ENCODE data around the gene SPTBN2. TPM values are rescaled to one million over a fixed set of nuclear protein-coding genes. Genes with fewer than 3 reads are reported as not detected.

SPTBN2 gene
- total and polyA plus RNA-seq, 2 of the 8 experiments (the other 6 are each of a cell fraction or from before 2014, with no cell fraction given): 19.1 to 69.0 TPM

DNA sequence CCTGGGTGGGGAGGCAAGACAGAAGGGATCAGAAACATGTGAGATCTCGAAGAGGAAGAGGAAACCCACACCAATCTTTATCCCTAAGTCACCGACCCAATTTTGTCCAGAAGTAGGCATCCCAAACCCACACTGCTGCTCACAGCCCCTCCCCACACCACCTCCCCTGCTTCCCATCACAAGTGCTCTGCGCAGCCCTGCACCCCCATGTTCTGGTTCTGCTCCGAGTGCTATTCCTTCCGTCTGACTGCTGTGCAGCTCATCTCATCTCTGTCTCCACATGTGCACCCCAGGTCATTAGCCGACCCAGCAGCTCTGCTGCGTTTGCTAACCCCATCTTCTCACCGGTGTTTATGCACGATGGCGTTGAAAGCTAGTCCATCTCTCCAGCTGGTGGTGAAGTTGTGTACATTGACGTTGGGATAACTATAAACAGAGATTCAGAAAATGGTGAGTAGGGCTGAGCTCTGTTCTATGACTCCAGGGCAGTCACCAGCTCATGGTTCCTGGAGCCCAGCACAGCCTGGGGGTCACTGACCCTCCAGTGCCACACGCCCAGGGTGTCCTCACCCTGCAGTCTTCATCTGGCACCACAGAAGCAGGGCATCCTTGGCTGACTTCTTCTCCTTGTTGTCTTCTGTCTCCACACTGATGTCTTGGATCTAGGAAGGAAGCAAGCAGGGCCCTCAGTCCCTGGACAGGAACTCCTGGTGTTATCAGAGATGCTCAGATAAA, 15.1 kb downstream of the SPTBN2 start:
- Histone ChIP-seq H3K27me3 (replicated peaks in 1 of 4; ENCODE audit: control insufficient read depth in 3 of 4, extremely low read depth in 1 of 4, insufficient read depth in 3 of 4, low read length in 3 of 4) (no peaks in the 10 kb centered on the region), H3K4me3 (ENCODE audit: extremely low read depth in 1 of 4, insufficient read depth in 2 of 4, low read depth in 3 of 4, low read length in 4 of 4) (no peak overlapping the region), H2BK15ac (ENCODE audit: low read length) (no peak overlapping the region), H3K9me3 (ENCODE audit: insufficient read depth in 2 of 2, low read depth in 1 of 2, low read length in 1 of 2) (no peaks in the 10 kb centered on the region), H3K56ac (replicated peaks; ENCODE audit: insufficient read length, low read depth, low read length) (no peak overlapping the region), H2BK20ac (ENCODE audit: low read length) (no peak overlapping the region), H3K4me1 (replicated peaks in 1 of 4; ENCODE audit: control insufficient read depth in 3 of 4, insufficient read depth in 4 of 4, low read length in 3 of 4) (peaks cover 0 to 12% (median 9%) of the 10 kb centered on the region in 4 experiments; a peak in 6 of 7 replicates), H3K23me2 (ENCODE audit: low read depth, low read length) (no peaks in the 10 kb centered on the region), H2BK12ac (ENCODE audit: low read depth, low read length) (no peak overlapping the region), H3K79me1 (ENCODE audit: low read depth, low read length) (peaks cover 7% of the 10 kb centered on the region), H2AK5ac (ENCODE audit: low read depth, low read length) (no peak overlapping the region), H2BK120ac (replicated peaks; ENCODE audit: low read depth, low read length) (no peak overlapping the region), H4K8ac (ENCODE audit: extremely low read depth, insufficient read depth, low read length) (no peak overlapping the region), H2BK5ac (ENCODE audit: low read depth, low read length) (no peak overlapping the region), H3K36me3 (ENCODE audit: control insufficient read depth in 2 of 4, insufficient read depth in 4 of 4, low read length in 3 of 4) (peaks cover 14 to 52% (median 49%) of the 10 kb centered on the region in 4 experiments), H4K91ac (replicated peaks; ENCODE audit: insufficient read length, low read length) (no peak overlapping the region), H3K4me2 (ENCODE audit: insufficient read depth in 1 of 2, low read depth in 2 of 2, low read length in 2 of 2) (no peak overlapping the region), H3K23ac (ENCODE audit: insufficient read length) (no peak overlapping the region), H3K18ac (ENCODE audit: extremely low read depth, low read length) (no peak overlapping the region), H2AFZ (ENCODE audit: low read length) (no peak overlapping the region), H3K4ac (replicated peaks; ENCODE audit: insufficient read length, low read depth, low read length) (no peak overlapping the region), H3K14ac (ENCODE audit: insufficient read length) (no peak overlapping the region), H4K5ac (ENCODE audit: insufficient read length, low read depth, low read length) (no peak overlapping the region), H3K79me2 (ENCODE audit: control insufficient read depth in 1 of 2, insufficient read depth in 2 of 2, low read length in 2 of 2) (peaks cover 0 to 9% of the 10 kb centered on the region in 2 experiments; a peak in 1 of 4 replicates), H3K27ac (ENCODE audit: low read depth, low read length) (no peak overlapping the region), H4K20me1 (replicated peaks in 1 of 2; ENCODE audit: control insufficient read depth in 1 of 2, insufficient read depth in 2 of 2, low read length in 2 of 2) (no peaks in the 10 kb centered on the region), H3K9ac (replicated peaks in 1 of 4; ENCODE audit: extremely low read depth in 1 of 4, low read depth in 3 of 4, low read length in 3 of 4) (no peak overlapping the region)
- ChIA-PET CTCF (ENCODE audit: partially characterized antibody) (interaction anchor here (0.6 to 1.8 kb wide), 4 partner anchors 19 to 295 kb away, joined by 3 to 4 read pairs (median 3); no protein-coding TSS in a partner anchor), POLR2A (ENCODE audit: partially characterized antibody) (no interaction called here)
- DNase-seq (ENCODE audit: low read depth in 1 of 2, low spot score in 2 of 2) (no peak), FAIRE-seq (no peak)
- 87% methylated on average over 12 of the region's 12 CpGs; no CpG with 5 or more reads in 1 of the 2 experiments for WGBS, 2 experiments (ENCODE audit: extremely low coverage in 1 of 2, insufficient coverage in 1 of 2, insufficient read length in 1 of 2, insufficient replicate concordance in 2 of 2, low coverage in 1 of 2, low lambda C conversion rate in 2 of 2, missing lambda C conversion rate in 1 of 2)
- TF ChIP-seq KDM5A (IDR thresholded peaks at IDR 0.05; ENCODE audit: low read length) (no peak), SP1 (IDR thresholded peaks at IDR 0.05; ENCODE audit: low read depth, low read length) (no peak), BRCA1 (IDR thresholded peaks at IDR 0.05; ENCODE audit: low read depth, low read length) (no peak)

Data from H1 (cell line).